HG02870 (cell line): ENCODE data around the gene AGAP1.
"Not testable (repeated sequence)": the region's sequence is repeated elsewhere in the genome, so short reads cannot be mapped to it uniquely, and the experiment has no call there.

Experiments used
- ATAC-seq: cut with Tn5 transposase; IDR thresholded peaks from one replicate; pipeline ENCODE4 v1.9.1; 2021; ENCODE audit warnings: mild to moderate bottlenecking, moderate library complexity; ENCODE audit not compliant: unreplicated experiment

AGAP1 gene

GRCh38 chr2:236070236-236070635 is 576.4 kb downstream of the AGAP1 start:
- ATAC-seq: no peak

- ATAC-seq: no peak
These were observed 579.4 kb downstream of the AGAP1 start for GRCh38 chr2:236073246-236073645.

GRCh38 chr2:236073867-236074655 is 580.2 kb downstream of the AGAP1 start:
- no peak for ATAC-seq

- no peak for ATAC-seq
These were observed 582.0 kb downstream of the AGAP1 start for GRCh38 chr2:236075802-236076201.

- ATAC-seq: no peak
These were observed 584.7 kb downstream of the AGAP1 start for GRCh38 chr2:236078297-236079255.

GRCh38 chr2:236080412-236080811 is 586.6 kb downstream of the AGAP1 start:
- no peak for ATAC-seq

- ATAC-seq: no peak
These were observed 587.3 kb downstream of the AGAP1 start for GRCh38 chr2:236081171-236081570.

GRCh38 chr2:236082061-236082460 is 588.2 kb downstream of the AGAP1 start:
- ATAC-seq: no peak

- no peak for ATAC-seq
These were observed 590.1 kb downstream of the AGAP1 start for GRCh38 chr2:236083934-236084333.

- ATAC-seq: no peak
These were observed 591.4 kb downstream of the AGAP1 start for GRCh38 chr2:236085211-236085610.

- no peak for ATAC-seq
These were observed 591.8 kb downstream of the AGAP1 start for GRCh38 chr2:236085647-236086046.

- no peak for ATAC-seq
These were observed 592.6 kb downstream of the AGAP1 start for GRCh38 chr2:236086403-236086970.

- no peak for ATAC-seq
These were observed 593.2 kb downstream of the AGAP1 start for GRCh38 chr2:236086971-236087465.

- no peak for ATAC-seq
These were observed 594.7 kb downstream of the AGAP1 start for GRCh38 chr2:236088368-236089057.

- ATAC-seq: no peak
These were observed 595.6 kb downstream of the AGAP1 start for GRCh38 chr2:236089271-236090026.

GRCh38 chr2:236090027-236090382 is 596.2 kb downstream of the AGAP1 start:
- no peak for ATAC-seq

GRCh38 chr2:236090826-236091225 is 597.0 kb downstream of the AGAP1 start:
- ATAC-seq: not testable (repeated sequence)

GRCh38 chr2:236092714-236093113 is 598.9 kb downstream of the AGAP1 start:
- no peak for ATAC-seq

- ATAC-seq: no peak
These were observed 599.3 kb downstream of the AGAP1 start for GRCh38 chr2:236093134-236093533.

- ATAC-seq: no peak
These were observed 601.7 kb downstream of the AGAP1 start for GRCh38 chr2:236095504-236095903.
